Kidney tubule cell (primary cell): ENCODE measurements around the gene SIRT5.

Experiments used
- DNase-seq: peaks from one replicate; pipeline ENCODE4 v3.0.0-alpha.2; 2018; ENCODE audit warnings: low spot score

The SIRT5 gene

GRCh38 chr6:13574571-13575376 is at the start of gene SIRT5:
TSS of gene SIRT5 (plus strand) at chr6:13574601. CDS start at chr6:13584111, 9,510 bp downstream.
- DNase-seq = peak; percentile 89

- no peak for DNase-seq
Observed at GRCh38 chr6:13524801-13525508, 49.4 kb upstream of the SIRT5 start.

DNA sequence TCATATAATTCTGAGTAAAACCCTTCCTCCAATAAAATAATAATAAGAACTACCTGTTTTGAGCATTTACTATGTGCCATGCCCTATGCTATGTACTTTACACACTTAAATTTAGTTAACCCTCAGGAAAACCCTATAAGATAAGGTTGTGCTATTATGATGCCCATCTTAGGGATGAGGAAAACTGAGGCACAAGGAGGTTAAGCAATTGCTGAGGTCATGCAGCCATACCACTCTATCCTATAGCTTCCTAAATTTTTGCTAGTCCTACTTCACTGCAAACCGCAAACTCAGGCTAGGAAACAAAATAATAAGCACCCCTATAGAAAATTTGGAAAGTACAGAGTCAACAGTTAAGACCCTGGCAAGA is 48.1 kb upstream of the SIRT5 start:
- DNase-seq = no peak

- peak; percentile 17 for DNase-seq
Observed at GRCh38 chr6:13526727-13527670, 47.4 kb upstream of the SIRT5 start.

DNA sequence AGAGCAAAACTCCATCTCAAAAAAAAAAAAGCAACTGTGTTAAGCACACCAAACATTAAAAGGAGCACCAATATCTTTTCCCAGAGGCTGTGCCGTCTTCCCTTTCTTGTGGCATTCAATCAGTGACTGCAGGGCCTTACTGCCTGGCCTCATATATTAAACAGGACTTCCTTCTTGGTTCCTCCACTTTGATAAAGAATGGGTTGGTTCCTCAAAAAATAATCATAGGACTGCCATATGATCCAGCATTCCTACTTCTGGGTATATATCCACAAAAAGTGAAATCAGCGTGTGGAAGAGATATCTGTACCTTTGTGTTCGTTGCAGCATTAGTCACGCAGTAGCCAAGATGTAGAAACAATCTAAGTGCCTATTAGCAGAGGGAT is 46.7 kb upstream of the SIRT5 start:
- DNase-seq = no peak

- no peak for DNase-seq
Observed at GRCh38 chr6:13528232-13528631, 46.2 kb upstream of the SIRT5 start.

DNA sequence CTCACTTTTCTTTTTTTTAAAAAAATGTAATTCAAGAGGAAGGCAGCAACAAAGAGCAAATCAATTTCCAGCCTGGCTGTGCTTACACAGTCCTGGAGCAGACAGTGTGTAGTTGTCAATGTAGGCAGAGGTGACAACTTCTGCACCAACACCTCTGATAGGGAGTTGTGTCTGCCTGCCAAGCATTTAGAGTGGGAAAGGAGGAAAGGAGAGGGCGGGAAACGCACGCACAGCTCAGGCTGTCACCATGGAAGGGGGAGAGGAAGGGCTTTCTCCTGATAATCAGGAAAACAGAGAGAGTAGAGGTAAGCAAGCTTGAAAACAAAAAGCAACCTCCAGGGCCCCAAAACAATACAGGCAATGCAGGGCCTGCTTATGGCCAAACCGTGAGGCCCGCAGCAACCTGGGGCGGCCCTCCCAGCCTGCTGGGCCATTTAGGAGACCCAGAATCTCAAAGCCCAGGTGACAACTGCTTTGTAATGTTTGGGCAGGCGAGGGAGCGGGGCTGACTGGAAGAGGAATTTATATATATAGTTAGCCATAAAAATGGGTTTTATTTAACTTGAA is 45.5 kb upstream of the SIRT5 start:
- DNase-seq = no peak

DNA sequence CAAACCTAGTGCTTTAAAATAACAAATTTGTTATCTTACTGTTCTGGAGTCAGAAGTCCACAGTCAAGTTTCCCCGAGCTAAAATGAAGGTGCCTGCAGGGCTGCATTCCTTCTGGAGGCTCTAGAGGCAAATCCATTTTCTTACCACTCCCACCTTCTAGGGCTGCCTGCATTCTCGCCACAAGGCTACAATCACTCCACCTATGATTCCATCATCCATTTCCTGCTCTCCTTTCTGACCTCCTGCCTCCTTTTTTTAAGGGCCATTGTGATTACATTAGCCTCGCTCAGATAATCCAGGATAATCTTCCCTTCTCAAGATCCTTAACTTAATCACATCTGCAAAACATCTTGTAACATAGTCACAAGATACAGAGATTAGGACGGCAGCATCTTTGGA is 42.4 kb upstream of the SIRT5 start:
- DNase-seq = no peak

DNA sequence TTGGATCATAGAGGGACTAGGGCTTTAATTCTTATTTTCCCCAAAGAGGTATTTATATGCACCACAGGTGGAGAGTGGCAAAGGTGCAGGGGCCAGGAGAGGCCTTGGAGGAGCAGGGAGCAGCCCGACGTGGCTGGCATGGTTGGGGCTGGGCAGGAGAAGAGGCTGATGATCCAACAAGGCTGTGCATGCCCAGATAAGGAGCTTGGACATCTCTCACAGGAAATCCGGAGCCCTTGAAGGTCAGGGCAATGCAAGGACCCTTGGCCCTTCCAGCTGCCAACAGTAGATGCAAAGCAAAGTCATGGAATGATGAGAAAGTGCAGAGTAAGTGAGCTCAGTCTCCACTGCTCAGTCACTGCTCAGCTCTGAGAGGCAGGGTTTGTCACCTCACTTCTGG is 39.9 kb upstream of the SIRT5 start:
- DNase-seq = no peak

- no peak for DNase-seq
Observed at GRCh38 chr6:13535306-13535705, 39.1 kb upstream of the SIRT5 start.

- no peak for DNase-seq
Observed at GRCh38 chr6:13536796-13537526, 37.4 kb upstream of the SIRT5 start.

- no peak for DNase-seq
Observed at GRCh38 chr6:13537527-13537897, 36.9 kb upstream of the SIRT5 start.

DNA sequence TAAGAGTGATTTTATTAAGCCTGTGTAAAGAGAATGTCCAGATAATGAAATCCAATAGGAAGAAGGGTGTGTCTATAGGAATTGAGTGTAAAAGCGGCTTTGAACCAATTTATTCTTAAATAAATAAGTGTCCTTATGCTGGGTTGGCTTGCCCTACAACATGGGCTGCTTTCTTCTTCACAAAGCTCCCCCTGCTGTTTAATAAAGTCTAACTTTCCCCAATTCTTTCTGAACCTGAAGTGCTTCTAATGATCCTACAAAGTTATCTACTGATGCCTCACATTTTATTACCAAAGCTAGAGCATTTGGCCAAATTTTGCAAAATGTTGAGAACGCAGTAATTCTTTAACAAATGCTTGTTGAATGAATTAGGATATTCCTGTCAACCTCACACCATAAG is 36.3 kb upstream of the SIRT5 start:
- DNase-seq = peak; percentile 26

GRCh38 chr6:13538600-13538999 is 35.8 kb upstream of the SIRT5 start:
- DNase-seq = no peak

- DNase-seq = no peak
Observed at GRCh38 chr6:13539572-13539971, 34.8 kb upstream of the SIRT5 start.

GRCh38 chr6:13541496-13541895 is 32.9 kb upstream of the SIRT5 start:
- DNase-seq = no peak

GRCh38 chr6:13544454-13545186 is 29.8 kb upstream of the SIRT5 start:
- DNase-seq = peak; percentile 16

DNA sequence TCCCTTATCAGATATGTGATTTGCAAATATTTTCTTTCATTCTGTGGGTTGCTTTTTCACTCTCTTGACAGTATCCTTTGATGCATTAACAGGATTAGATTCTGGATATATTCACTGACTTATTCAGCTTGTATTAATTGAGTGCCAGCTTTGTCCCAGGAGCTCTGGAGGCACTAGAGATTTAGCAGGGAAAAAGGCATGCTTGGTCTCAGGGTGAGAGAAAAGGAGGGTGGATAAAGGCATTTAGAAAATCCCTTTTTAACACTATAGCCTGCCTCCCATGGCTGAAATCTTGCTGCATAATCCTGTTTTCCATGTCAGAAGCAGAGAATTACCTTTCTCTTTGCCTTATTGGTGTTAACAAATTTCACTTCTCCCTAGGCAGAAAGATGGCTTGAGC is 28.5 kb upstream of the SIRT5 start:
- no peak for DNase-seq

- DNase-seq = no peak
Observed at GRCh38 chr6:13548500-13549210, 25.7 kb upstream of the SIRT5 start.

- DNase-seq = no peak
Observed at GRCh38 chr6:13550656-13551055, 23.7 kb upstream of the SIRT5 start.
